H9 (cell line): ENCODE measurements around the gene ABHD3. TPM values are rescaled to one million over a fixed set of nuclear protein-coding genes. Genes with fewer than 3 reads are reported as not detected.
"Not testable (repeated sequence)": the region's sequence is repeated elsewhere in the genome, so short reads cannot be mapped to it uniquely, and the experiment has no call there.

Experiments used
- DNase-seq: peaks from one replicate; pipeline ENCODE4 v3.0.0-alpha.2; 2017
- H2AFZ ChIP-seq: one replicate; pipeline ENCODE4 v1.6.1; 2013; ENCODE audit warnings: mild to moderate bottlenecking, low read length, control low read depth, moderate library complexity
- H2AK5ac ChIP-seq: 2 replicates; pipeline ENCODE4 v1.6.1; 2013; ENCODE audit warnings: low read length, control low read depth, mixed read lengths; ENCODE audit not compliant: insufficient read length
- H2BK120ac ChIP-seq: one replicate; pipeline ENCODE4 v1.6.1; 2013; ENCODE audit warnings: low read depth, mild to moderate bottlenecking, low read length, control low read depth, inconsistent platforms; ENCODE audit not compliant: poor library complexity, severe bottlenecking
- H2BK12ac ChIP-seq: 2 replicates; pipeline ENCODE4 v1.6.1; 2013; ENCODE audit warnings: low read length, control low read depth, mixed read lengths, low read depth; ENCODE audit not compliant: insufficient read length
- H2BK15ac ChIP-seq: 2 replicates; pipeline ENCODE4 v1.6.1; 2013; ENCODE audit warnings: low read depth, low read length, control low read depth
- H2BK20ac ChIP-seq: one replicate; pipeline ENCODE4 v1.6.1; 2013; ENCODE audit warnings: low read depth, mild to moderate bottlenecking, low read length, control low read depth, inconsistent platforms; ENCODE audit not compliant: poor library complexity, severe bottlenecking
- H2BK5ac ChIP-seq: 2 replicates; pipeline ENCODE4 v1.6.1; 2013; ENCODE audit warnings: low read length, control low read depth, mixed read lengths; ENCODE audit not compliant: insufficient read length
- H3K14ac ChIP-seq: 2 replicates; pipeline ENCODE4 v1.6.1; 2013; ENCODE audit warnings: low read length, control low read depth; ENCODE audit not compliant: insufficient read depth
- H3K18ac ChIP-seq: 2 replicates; pipeline ENCODE4 v1.6.1; 2013; ENCODE audit warnings: low read depth, mild to moderate bottlenecking, mixed read lengths, low read length, control low read depth; ENCODE audit not compliant: insufficient read length
- H3K23ac ChIP-seq: 2 replicates; pipeline ENCODE4 v1.6.1; 2013; ENCODE audit warnings: low read length, control low read depth, mixed read lengths, low read depth; ENCODE audit not compliant: insufficient read length
- H3K23me2 ChIP-seq: 2 replicates; pipeline ENCODE4 v1.6.1; 2013; ENCODE audit warnings: low read depth, mild to moderate bottlenecking, mixed read lengths, low read length, control low read depth; ENCODE audit not compliant: insufficient read length, poor library complexity, severe bottlenecking
- H3K27ac ChIP-seq: 2 replicates; pipeline ENCODE4 v1.5.1; 2013; ENCODE audit warnings: low read length, control low read depth, mixed read lengths, low read depth; ENCODE audit not compliant: insufficient read length
- H3K27me3 ChIP-seq: 2 replicates; pipeline ENCODE4 v1.6.1; 2013; ENCODE audit warnings: low read length, control low read depth, inconsistent platforms; ENCODE audit not compliant: insufficient read depth
- H3K4ac ChIP-seq: 2 replicates; pipeline ENCODE4 v1.6.1; 2013; ENCODE audit warnings: low read depth, mild to moderate bottlenecking, control low read depth, inconsistent platforms, low read length, moderate library complexity
- H3K4me1 ChIP-seq: 2 replicates; pipeline ENCODE4 v1.6.1; 2013; ENCODE audit warnings: low read length, control low read depth, inconsistent platforms; ENCODE audit not compliant: insufficient read depth
- H3K4me2 ChIP-seq: 2 replicates; pipeline ENCODE4 v1.6.1; 2013; ENCODE audit warnings: low read length, control low read depth, mixed read lengths; ENCODE audit not compliant: insufficient read length, insufficient read depth
- H3K56ac ChIP-seq: 2 replicates; pipeline ENCODE4 v1.6.1; 2013; ENCODE audit warnings: low read depth, mild to moderate bottlenecking, mixed read lengths, low read length, control low read depth; ENCODE audit not compliant: insufficient read length
- H3K79me1 ChIP-seq: 2 replicates; pipeline ENCODE4 v1.6.1; 2013; ENCODE audit warnings: low read depth, mild to moderate bottlenecking, moderate library complexity, low read length, control low read depth, inconsistent platforms; ENCODE audit not compliant: insufficient read depth, poor library complexity, severe bottlenecking
- H3K79me2 ChIP-seq: 2 replicates; pipeline ENCODE4 v1.6.1; 2013; ENCODE audit warnings: low read length, control low read depth, inconsistent platforms; ENCODE audit not compliant: insufficient read depth
- H3K9ac ChIP-seq: 2 replicates; pipeline ENCODE4 v1.6.1; 2013; ENCODE audit warnings: low read length, control low read depth, mixed read lengths; ENCODE audit not compliant: insufficient read length; ENCODE audit errors: extremely low read depth
- H3K9me3 ChIP-seq: one replicate; pipeline ENCODE4 v1.6.1; 2013; ENCODE audit warnings: low read depth, low read length, inconsistent platforms; ENCODE audit not compliant: control insufficient read depth
- H3T11ph ChIP-seq: one replicate; pipeline ENCODE4 v1.6.1; 2013; ENCODE audit warnings: mild to moderate bottlenecking, low read length, control low read depth, inconsistent platforms
- H4K20me1 ChIP-seq: one replicate; pipeline ENCODE4 v1.6.1; 2013; ENCODE audit not compliant: control insufficient read depth, insufficient read length, insufficient read depth
- H4K5ac ChIP-seq: 2 replicates; pipeline ENCODE4 v1.6.1; 2013; ENCODE audit warnings: low read depth, mild to moderate bottlenecking, mixed read lengths, low read length, control low read depth; ENCODE audit not compliant: insufficient read length
- H4K8ac ChIP-seq: replicated peaks from 2 replicates; pipeline ENCODE4 v1.6.1; 2013; ENCODE audit warnings: low read length, control low read depth, mixed read lengths, low read depth; ENCODE audit not compliant: insufficient read length
- H4K91ac ChIP-seq: 2 replicates; pipeline ENCODE4 v1.6.1; 2013; ENCODE audit warnings: low read depth, mild to moderate bottlenecking, moderate library complexity, mixed read lengths, low read length, control low read depth; ENCODE audit not compliant: insufficient read length
- H3K27ac Mint-ChIP-seq, 3 experiments: 2 replicates in 2 of 3; 3 replicates in 1 of 3; pipeline ENCODE4 v1.8.0; 2020 to 2021; ENCODE audit warnings: mixed read lengths in 3 of 3, mild to moderate bottlenecking in 1 of 3, moderate library complexity in 1 of 3
- H3K27me3 Mint-ChIP-seq: 2 replicates; pipeline ENCODE4 v1.8.0; 2021; ENCODE audit warnings: low read depth, mild to moderate bottlenecking, moderate library complexity, mixed read lengths
- H3K36me3 Mint-ChIP-seq, 3 experiments: 2 replicates in 2 of 3; 3 replicates in 1 of 3; pipeline ENCODE4 v1.8.0; 2020 to 2021; ENCODE audit warnings: low read depth in 3 of 3, mixed read lengths in 3 of 3; ENCODE audit not compliant: insufficient read depth in 1 of 3
- H3K4me1 Mint-ChIP-seq, 2 experiments: 2 replicates each; pipeline ENCODE4 v1.8.0; 2020; ENCODE audit warnings: mixed read lengths in 2 of 2
- H3K4me3 Mint-ChIP-seq, 2 experiments: 2 replicates in 1 of 2; 3 replicates in 1 of 2; pipeline ENCODE4 v1.8.0; 2020 to 2021; ENCODE audit warnings: mild to moderate bottlenecking in 2 of 2, mixed read lengths in 2 of 2, moderate library complexity in 1 of 2
- H3K9me3 Mint-ChIP-seq, 2 experiments: 2 replicates in 1 of 2; 3 replicates in 1 of 2; pipeline ENCODE4 v1.8.0; 2020; ENCODE audit warnings: mild to moderate bottlenecking in 2 of 2, mixed read lengths in 2 of 2, moderate library complexity in 1 of 2
- WGBS: extraction: QIAGEN DNeasy Blood & Tissue Kit; methylation state at CpG from one replicate; pipeline ENCODE4 v1.1.7; 2013; ENCODE audit warnings: missing lambda C conversion rate, low lambda C conversion rate, mixed read lengths; ENCODE audit not compliant: insufficient read length; ENCODE audit errors: extremely low coverage; 5-methylcytosine and 5-hydroxymethylcytosine counted together
- total RNA-seq: library from RNA; stranded (reverse); gene quantifications from 2 replicates; pipeline ENCODE4 v1.2.1, GENCODE V29; 2021
- TF ChIP-seq, protein P1 (sequence below): fragments of 200-600 bp; sonication (generic); conservative IDR thresholded peaks from 3 replicates; pipeline ENCODE4 v1.8.0; 2021; ENCODE audit warnings: antibody characterized with exemption, mild to moderate bottlenecking

ABHD3 gene
- total RNA-seq, 1 experiment from 2014 or later, result 12.0 TPM

DNA sequence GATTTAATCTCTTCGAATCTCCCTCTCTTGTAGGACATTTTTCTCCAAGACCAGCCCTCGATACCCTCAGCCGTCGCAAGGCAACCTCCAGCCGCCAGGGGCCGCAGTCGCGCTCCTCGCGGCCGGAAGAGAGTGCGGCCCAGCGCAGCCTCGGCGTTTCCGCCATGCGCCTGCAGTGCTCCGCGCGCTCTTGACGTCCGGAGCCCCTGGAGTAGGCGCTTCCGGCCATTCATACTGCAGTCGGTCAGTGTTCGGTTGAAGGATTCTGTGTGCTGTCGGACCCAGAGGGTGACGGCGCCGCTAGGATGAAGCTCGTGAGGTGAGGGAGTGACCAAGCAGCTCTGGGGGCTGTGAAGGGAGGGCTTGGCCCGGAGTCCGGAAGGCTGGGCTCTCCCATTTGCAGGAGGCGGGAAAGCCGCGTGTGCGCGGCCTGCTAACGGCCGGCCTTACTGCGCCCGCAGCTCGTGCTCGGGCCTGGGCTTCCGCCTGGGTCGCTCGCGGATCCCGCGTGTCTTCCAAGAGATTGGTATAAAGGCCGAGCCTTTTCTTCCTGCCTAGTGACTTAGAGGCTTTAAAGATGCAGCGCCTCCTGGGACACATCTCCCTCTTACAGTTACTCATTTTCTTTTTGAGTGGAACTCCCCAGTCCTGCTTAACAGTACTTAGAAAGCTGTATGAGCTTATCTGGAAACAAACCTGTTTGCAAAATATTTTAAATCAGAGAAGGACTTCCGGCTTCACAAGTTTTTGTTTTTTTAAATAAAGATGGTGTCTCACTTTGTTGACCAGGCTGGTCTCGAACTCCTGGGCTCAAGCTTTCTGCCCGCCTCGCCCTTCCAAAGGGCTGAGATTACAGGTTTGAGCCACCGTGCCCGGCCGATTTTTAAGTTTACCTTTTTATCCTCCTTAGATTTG lies 92.2 kb downstream of the ABHD3 start, which contains the start of gene SNRPD1:
Gene SNRPD1, plus strand, starts transcription at position 190 of the 915 bp plus-strand sequence. Its CDS starts 116 bp downstream, at position 306.
- Histone ChIP-seq H3K56ac (no peak within 1 kb of the TSS), H2BK120ac (peak within 1 kb of the TSS; percentile 97), H3K9ac (peak within 1 kb of the TSS; percentile 87), H3K18ac (peak within 1 kb of the TSS; percentile 86), H3K79me2 (peaks cover 45% of the 10 kb centered on the region; the same call in 1 of the 2 replicates), H3K4me2 (peak within 1 kb of the TSS; percentile 69), H2AFZ (no peak within 1 kb of the TSS), H3K4ac (peak within 1 kb of the TSS; percentile 67; the same call in 1 of the 2 replicates), H3K23ac (no peak within 1 kb of the TSS), H4K5ac (no peak within 1 kb of the TSS), H3K9me3 (no peaks in the 10 kb centered on the region), H2BK20ac (no peak within 1 kb of the TSS), H2AK5ac (no peak within 1 kb of the TSS), H2BK5ac (no peak within 1 kb of the TSS), H3K4me1 (no peaks in the 10 kb centered on the region), H2BK15ac (no peak within 1 kb of the TSS; the same call in 1 of the 2 replicates), H4K91ac (no peak within 1 kb of the TSS), H4K20me1 (no peaks in the 10 kb centered on the region), H4K8ac (no peak within 1 kb of the TSS), H3T11ph (no peak within 1 kb of the TSS), H3K27ac (peak within 1 kb of the TSS; percentile 5), H2BK12ac (no peak within 1 kb of the TSS), H3K79me1 (no peaks in the 10 kb centered on the region), H3K14ac (peak within 1 kb of the TSS; percentile 81), H3K27me3 (no peaks in the 10 kb centered on the region), H3K23me2 (peaks cover 4% of the 10 kb centered on the region)
- H3K4me1 Mint-ChIP-seq, result peaks cover 16 to 30% of the 10 kb centered on the region in 2 experiments
- TF ChIP-seq, protein P1, sequence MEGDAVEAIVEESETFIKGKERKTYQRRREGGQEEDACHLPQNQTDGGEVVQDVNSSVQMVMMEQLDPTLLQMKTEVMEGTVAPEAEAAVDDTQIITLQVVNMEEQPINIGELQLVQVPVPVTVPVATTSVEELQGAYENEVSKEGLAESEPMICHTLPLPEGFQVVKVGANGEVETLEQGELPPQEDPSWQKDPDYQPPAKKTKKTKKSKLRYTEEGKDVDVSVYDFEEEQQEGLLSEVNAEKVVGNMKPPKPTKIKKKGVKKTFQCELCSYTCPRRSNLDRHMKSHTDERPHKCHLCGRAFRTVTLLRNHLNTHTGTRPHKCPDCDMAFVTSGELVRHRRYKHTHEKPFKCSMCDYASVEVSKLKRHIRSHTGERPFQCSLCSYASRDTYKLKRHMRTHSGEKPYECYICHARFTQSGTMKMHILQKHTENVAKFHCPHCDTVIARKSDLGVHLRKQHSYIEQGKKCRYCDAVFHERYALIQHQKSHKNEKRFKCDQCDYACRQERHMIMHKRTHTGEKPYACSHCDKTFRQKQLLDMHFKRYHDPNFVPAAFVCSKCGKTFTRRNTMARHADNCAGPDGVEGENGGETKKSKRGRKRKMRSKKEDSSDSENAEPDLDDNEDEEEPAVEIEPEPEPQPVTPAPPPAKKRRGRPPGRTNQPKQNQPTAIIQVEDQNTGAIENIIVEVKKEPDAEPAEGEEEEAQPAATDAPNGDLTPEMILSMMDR, result peak; percentile 96
- peaks cover 0 to 5% of the 10 kb centered on the region in 2 experiments; a peak in 2 of 5 replicates for H3K9me3 Mint-ChIP-seq
- no peaks in the 10 kb centered on the region; the same call in none of the 2 replicates for H3K27me3 Mint-ChIP-seq
- DNase-seq, result peak; percentile 92
- no CpG with 5 or more reads among the region's 59 CpGs for WGBS
- peak within 1 kb of the TSS; percentile 93 to 98 for H3K4me3 Mint-ChIP-seq
- H3K36me3 Mint-ChIP-seq, result peaks cover 26 to 37% (median 32%) of the 10 kb centered on the region in 3 experiments
- peak within 1 kb of the TSS; percentile 99 for H3K27ac Mint-ChIP-seq

DNA sequence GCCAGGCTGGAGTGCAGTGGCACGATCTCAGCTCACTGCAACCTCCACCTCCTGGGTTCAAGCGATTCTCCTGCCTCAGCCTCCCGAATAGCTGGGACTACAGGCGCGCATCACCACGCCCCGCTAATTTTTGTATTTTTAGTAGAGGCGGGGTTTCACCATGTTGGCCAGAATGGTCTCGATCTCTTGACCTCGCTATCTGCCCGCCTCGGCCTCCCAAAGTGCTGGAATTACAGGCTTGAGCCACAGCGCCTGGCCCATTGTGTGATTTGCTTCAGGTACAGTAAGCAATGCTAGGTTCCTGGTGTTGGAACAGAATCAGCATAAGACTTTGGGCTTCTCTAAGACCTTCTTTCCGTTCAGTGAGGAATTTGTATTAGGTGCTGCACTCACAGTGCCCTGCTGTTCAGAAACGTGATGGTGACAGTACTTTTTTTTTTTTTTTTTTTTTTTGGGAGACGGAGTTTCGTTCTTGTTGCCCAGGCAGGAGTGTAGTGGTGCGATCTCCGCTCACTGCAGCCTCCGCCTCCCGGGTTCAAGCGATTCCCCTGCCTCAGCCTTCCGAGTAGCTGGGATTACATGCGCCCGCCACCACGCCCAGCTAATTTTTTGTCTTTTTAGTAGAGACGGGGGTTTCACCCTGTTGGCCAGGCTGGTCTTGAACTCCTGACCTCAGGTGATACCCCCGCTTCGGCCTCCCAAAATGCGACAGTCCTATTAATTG lies 93.0 kb downstream of the ABHD3 start:
- not testable (repeated sequence) for H3K4me1 ChIP-seq, H3K79me1 ChIP-seq, H3K4me2 ChIP-seq, H3K9me3 ChIP-seq, H2AFZ ChIP-seq, H3K23me2 ChIP-seq, H4K20me1 ChIP-seq, H3K4ac ChIP-seq, H2BK20ac ChIP-seq, H3K23ac ChIP-seq, H2BK120ac ChIP-seq, H4K8ac ChIP-seq, H2BK5ac ChIP-seq, H3K27ac ChIP-seq, H3K9ac ChIP-seq, H3K27me3 Mint-ChIP-seq, H3K56ac ChIP-seq, H2BK15ac ChIP-seq, H2AK5ac ChIP-seq, DNase-seq, H4K91ac ChIP-seq, H3K9me3 Mint-ChIP-seq, H3K27me3 ChIP-seq, H4K5ac ChIP-seq, H3T11ph ChIP-seq, H2BK12ac ChIP-seq
- Mint-ChIP-seq H3K4me1 (peaks cover 16 to 25% of the 10 kb centered on the region in 2 experiments), H3K4me3 (peak overlapping the region; percentile 93 to 98), H3K36me3 (peaks cover 20 to 29% (median 24%) of the 10 kb centered on the region in 3 experiments), H3K27ac (peak overlapping the region; percentile 99)
- Histone ChIP-seq H3K18ac (peak overlapping the region; percentile 63), H3K14ac (peak overlapping the region; percentile 35; the same call in 1 of the 2 replicates), H3K79me2 (peaks cover 37% of the 10 kb centered on the region; the same call in 1 of the 2 replicates)
- WGBS, result no CpG with 5 or more reads among the region's 30 CpGs
